Amniotic epithelial cell (primary cell): ENCODE measurements around the gene LCN12.
A peak's percentile ranks its signal among the peaks of the same experiment; 100 is the strongest.
"Not testable (repeated sequence)": the region's sequence is repeated elsewhere in the genome, so short reads cannot be mapped to it uniquely, and the experiment has no call there.

Experiments
- DNase-seq: peaks from one replicate; pipeline ENCODE4 v3.0.0-alpha.2; 2010; ENCODE audit warnings: low read depth

The LCN12 gene

DNA sequence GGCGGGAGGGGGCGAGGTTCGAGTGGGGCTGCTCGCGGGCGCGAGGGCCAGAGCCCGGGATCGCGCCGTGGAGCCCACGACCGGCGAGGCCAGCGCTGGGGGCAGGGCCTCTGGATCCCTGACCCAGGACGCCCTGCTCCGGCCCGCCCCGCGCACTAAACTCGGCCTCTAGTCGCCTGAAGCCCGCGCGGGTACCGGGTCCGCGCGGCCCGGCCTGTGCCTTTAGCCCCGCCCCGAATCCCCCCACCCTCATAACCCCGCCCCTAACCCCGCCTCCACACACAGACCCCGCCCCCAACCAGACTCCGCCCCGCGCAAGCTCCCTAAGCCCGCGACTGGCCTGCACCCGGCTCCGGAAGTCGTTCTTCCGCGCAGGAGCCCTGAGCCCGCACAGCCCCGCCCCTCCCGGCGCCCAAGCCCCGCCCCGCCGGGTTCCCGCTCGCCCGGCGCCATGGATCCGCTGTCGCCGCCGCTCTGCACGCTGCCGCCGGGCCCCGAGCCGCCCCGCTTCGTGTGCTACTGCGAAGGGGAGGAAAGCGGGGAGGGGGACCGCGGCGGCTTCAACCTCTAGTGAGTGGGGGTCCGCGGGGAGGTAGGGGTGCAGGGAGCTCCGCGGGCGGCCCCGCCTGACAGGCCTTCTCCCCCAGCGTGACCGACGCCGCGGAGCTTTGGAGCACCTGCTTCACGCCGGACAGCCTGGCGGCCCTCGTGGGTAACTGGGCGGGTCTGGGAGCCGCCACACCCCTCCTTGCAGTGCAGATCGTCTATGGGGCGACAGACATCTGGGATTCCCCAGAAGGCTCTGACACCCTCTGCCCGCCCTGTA, 40.1 kb downstream of the LCN12 start, which contains the start of gene PAXX:
PAXX (plus strand) TSS at position 430 of the 826 bp plus-strand sequence; CDS start at position 452, 22 bp downstream.
- peak; percentile 87 for DNase-seq

DNA sequence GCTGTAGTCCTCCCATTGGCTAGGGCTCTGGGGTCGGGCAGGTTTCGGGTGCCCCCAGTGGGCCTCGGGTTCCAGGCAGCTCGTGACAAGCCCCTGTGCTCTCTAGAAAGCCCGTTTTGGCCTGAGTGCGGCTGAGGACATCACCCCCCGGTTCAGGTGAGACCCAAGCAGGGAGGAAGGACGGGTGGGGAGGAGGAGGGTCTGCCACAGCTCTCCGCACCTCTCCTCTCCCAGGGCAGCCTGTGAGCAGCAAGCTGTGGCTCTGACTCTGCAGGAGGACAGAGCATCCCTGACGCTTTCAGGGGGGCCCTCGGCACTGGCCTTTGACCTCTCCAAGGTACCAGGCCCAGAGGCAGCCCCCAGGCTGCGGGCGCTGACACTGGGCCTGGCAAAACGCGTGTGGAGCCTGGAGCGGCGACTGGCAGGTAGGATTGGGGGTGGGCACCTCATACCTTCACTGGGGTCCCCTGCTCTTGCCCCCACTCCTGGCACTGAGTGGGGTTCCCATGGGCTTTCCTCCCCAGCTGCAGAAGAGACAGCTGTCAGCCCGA, 40.8 kb downstream of the LCN12 start:
- no peak for DNase-seq

DNA sequence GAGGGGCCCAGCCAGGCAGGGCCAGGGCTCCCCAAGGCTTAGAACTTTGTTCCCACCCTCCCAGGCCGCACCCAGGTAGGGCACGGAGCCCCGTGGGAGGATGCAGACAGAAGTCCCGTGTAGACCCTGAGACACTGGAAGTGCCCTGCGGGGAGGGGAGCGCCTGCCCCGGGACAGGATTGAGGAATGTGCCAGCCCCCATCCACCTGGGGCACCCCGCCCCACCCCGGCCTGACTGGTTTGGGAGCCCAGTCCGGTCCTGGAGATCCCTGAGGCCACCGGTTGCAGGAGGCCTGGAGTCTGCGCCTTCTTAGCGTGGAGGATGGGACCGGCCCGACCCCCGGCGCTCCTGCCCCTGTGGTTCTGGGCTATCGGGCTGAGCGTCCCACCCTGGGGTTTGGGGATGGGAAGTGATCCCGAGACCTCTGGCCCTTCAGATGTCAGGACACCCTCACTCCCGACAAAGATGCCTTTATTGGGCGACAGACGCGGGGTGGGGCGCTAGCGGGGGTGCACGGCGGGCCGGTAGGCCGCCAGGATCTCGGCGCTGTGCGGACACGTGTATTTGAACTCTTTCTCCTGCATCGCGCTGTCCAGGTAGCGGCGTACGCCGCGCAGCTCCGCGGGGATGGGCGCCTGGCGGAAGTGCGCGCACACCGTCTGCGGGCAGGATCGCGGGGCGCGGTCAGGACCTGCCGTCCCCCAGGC, 42.3 kb downstream of the LCN12 start:
- DNase-seq: no peak

DNA sequence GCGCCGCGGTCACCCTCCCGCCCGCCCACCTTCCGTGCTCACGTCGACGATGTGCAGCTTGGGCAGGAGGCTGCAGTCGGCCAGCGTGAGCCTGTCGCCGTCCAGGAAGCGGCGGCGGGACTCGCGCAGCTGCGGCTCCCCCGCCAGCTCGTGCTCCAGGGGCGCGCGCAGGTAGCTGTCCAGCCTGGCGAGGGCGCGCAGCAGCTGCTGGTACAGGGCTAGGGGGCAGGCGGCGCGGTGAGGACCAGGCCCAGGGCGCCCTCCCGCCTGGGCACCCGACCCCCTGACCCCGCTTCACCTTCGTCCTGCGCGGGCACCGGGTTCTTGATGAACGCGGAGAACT, 42.8 kb downstream of the LCN12 start:
- no peak for DNase-seq

DNA sequence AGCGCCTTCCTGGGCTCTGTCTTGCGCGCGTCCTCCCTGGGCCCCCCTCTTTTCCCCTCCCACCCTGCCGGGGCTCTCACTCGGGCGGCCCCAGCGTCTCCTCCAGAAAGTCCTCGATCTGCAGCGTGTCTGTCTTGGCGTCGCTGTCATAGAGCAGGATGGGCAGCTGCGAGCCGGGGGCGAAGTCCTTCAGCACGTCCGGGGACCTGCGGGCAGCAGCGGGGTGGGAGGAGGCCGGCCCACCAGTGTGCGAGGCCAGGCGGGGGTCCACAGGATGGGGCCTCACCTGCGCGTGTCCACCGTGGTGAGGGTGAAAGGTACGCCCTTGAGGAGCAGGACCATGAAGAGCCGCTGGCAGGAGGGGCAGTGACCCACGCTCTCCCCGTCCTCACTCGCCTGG, 43.3 kb downstream of the LCN12 start:
- no peak for DNase-seq

DNA sequence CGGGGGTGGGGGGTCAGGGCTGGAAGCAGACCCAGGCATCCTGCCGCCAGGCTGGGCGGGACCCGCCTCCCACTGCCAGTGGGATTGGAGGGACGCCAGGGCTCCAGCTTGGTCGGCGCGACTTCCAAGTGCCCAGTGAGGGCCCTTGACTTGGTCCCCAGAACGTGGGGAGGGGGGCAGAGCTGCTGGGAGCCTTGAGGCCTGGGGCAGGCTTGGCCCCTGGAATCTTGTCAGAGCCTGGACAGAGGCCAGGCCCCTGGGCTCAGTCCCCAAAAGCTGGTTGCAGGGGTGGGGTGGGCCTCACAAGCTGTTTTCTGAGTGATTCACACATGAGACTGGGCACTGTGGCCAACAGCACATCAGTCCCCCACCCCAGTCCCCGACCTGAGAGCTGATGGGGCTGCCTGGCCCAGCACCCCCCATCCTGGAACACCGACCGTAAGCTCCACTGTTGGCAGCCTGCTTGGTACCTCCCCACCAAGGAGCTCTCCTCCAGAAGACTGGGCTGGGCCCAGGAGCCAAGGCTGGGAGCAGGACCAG, 43.8 kb downstream of the LCN12 start:
- no peak for DNase-seq

DNA sequence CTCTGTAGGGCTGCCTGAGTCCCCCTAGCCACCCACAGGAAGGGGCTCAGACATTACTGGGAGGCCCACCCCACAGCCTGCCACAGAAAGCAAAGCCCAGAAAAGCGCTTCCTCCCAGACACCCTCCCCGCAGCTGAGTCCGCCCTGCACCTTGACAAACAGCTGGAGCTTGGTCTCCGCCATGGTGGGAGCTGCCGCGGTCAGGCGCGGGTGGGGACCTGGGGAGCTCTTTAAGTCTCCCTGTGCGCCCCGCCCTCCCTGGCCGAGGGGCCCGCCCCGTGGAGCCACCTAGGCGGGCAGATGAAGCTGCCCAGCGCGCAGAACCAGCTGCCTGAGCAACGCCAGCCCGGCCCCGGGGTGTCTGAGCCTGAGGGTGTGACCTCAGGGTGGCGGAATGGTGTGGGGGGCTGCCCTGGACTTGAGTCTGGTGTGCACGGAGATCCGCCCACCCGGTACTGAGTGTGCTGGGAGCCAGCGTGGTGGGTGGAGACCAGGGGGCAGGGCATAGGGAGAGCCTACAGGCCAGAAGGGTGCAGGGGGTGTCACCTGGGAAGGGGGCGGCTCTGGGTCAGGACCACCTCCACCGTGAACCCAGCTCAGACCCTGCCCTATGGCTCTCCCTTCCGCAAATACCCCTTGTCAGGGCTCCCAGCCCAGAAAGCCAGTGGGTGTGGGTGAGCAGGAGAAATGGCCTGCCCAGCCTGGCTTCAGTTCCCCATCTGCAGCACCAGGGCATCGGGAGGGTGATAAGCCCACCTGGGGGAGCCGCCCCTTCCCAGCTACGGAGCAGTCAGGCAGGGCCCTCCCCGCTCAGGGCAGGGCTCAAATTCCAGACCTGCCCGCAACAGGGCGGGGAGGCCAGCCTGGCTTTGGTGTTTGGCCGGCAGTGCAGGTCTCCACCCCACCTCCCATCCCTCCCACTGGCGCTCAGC, 44.6 kb downstream of the LCN12 start, which contains the start of gene CLIC3:
CLIC3 (minus strand) TSS at position 208 of the 932 bp plus-strand sequence; CDS start at position 183, 25 bp downstream.
- peak; percentile 37 for DNase-seq

DNA sequence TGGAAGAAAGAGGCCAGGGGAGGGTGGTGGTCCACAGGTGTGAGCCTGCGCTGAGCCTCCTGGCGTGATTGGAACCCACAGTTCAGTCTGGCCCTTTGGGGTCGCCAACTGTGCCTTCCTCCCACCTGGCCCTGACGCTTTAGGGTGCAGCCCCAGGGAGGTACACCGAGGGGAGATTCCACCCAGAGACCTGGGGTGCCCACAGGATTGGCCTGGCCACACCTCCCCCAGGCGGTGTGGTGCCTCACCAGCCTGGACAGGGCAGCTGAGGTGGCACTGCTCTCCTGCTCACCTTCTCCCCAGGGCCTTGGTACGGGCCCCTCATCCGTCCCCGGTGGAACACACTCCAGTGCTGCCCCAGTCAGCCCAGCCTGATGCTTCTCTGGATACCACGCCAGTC, 45.3 kb downstream of the LCN12 start:
- no peak for DNase-seq

DNA sequence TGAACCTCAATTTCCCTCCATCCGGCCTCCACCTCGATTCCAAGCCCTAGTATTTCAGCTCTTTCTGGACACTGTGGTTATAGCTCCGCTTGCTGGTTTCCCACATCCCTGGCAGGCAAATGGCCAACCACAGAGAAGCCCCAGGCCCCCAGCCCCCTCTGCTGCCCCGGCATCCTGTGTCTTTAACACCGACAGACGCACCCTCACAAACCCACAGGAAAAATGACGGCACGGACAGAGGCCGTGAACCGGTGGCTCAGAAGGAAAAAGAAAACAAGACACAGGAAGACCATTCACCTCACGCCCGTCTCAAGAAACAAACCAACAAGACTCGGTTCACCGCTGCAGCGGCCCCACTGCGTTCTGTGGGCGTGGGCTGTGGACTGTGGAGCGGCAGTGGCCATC, 45.8 kb downstream of the LCN12 start:
- DNase-seq: no peak

DNA sequence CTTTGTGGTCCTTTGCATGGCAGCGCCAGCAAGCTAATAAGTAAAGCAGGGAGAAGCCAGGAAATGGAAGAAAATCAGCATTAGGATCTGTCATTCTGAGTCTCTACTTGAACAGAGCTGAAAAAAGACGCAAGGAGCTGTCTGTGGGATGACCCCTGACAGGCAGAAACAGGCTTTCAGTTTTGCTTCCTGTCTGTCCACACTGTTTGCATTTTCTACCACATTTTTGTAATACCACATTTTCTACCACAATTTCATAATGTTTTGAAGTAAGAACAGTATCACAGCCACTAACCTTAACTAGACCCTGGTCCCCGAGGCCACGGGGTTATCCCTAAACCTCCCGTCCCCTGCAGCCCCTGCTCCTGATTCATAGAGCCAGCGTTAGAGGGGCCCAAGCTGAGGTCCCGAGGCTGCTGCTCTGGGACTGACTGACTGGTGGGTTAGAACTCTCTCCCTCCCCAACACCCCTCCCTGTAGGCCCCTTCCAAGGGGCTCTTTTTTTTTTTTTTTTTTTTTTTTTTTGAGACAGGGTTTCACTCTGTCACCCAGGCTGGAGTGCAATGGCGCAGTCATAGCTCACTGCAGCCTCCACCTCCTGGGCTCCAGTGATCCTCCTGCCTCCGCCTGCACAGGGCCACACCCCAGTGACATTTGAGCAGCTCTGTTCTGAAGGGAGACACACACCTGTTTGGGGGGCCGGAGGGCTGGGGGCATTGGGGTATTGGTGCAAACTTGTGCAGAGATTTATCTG, 48.3 kb downstream of the LCN12 start:
- DNase-seq: peak; percentile 87

DNA sequence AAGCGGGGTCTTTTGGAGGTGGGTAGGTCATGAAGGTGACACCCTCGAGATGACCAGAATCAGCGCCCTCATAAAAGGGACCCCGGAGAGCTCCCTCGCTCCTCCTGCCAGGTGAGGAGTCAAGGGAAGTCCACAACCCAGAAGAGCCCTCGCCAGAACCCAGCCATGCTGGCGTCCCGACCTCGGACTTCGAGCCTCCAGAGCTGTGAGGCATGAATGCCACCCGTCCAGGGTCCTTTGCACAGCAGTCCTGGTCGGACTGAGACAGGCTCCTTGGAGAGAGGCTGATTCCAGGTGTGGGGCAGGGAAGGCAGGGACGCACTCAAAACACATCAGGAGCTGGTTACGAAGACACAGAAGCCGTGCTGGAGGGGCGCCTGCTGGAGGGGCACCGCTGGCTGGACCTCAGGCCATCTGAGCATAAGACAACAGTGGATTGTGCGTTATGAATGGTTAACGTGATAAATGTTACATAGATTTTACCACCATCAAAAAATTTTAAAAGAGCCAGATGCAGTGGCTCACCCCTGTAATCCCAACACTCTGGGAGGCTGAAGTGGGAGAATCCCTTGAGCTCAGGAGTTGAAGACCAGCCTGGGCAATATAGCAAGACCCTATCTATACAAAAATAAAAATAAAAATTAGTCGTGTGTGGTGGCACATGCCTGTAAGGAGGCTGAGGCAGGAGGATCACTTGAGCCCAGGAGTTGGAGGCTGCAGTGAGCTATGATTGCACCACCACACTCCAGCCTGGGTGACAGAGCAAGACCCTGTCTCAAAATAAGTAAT, 50.0 kb downstream of the LCN12 start:
- no peak for DNase-seq

DNA sequence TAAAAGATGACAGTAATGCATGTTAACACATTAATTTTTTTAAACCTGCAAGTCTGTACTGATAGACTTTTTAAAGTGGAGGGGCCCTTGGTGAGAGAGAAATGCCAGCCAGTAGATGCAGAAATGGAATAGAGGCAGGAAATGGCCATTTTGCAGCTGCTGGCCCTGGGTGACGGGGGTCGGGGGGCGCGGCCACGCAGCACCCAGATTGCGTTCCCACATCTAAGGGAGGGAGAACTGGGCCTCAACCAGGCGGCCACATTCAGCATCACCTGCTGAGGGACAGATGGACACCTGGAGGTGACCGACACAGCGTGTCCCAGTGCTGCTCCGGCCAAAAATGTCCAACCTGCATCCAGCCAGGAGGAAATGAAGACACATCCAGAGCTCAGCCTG, 50.6 kb downstream of the LCN12 start:
- no peak for DNase-seq

DNA sequence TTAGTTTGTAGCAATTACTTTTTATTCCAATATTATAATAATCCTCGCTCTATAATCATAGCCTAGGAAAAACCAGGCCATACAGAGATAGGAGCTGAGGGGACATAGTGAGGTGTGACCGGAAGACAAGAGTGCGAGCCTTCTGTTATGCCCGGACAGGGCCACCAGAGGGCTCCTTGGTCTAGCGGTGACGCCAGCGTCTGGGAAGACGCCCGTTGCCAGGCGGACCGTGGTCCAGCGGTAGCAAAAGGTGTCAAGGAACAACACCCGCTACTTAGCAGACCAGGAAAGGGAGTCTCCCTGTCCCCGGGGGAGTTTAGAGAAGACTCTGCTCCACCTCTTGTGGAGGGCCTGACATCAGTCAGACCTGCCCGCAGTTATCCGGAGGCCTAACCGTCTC, 52.2 kb downstream of the LCN12 start:
- DNase-seq: not testable (repeated sequence)
